PC-9 (cell line): ENCODE results near the gene MARS2.

Experiments used
- EZH2 ChIP-seq: fragments of 200-600 bp; sonication (generic); IDR thresholded peaks from 2 replicates; pipeline ENCODE4 v1.8.0; 2017; ENCODE audit warnings: antibody characterized with exemption, low read depth
- TF ChIP-seq, protein P1 (sequence below): fragments of 200-600 bp; sonication (generic); conservative IDR thresholded peaks from 2 replicates; pipeline ENCODE4 v1.6.1; 2017; ENCODE audit warnings: mixed run types, antibody characterized with exemption, mild to moderate bottlenecking, moderate library complexity

DNA sequence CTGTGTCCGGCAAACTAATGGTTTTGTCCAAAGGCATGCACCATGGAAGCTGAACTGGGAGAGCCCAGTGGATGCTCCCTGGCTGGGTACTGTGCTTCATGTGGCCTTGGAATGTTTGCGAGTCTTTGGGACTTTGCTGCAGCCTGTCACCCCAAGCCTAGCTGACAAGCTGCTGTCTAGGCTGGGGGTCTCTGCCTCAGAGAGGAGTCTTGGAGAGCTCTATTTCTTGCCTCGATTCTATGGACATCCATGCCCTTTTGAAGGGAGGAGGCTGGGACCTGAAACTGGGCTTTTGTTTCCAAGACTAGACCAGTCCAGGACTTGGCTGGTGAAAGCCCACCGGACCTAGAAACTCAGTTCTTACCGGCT, 1.7 kb downstream of the MARS2 start:
- TF ChIP-seq EZH2, result no peak
- TF ChIP-seq, protein P1, sequence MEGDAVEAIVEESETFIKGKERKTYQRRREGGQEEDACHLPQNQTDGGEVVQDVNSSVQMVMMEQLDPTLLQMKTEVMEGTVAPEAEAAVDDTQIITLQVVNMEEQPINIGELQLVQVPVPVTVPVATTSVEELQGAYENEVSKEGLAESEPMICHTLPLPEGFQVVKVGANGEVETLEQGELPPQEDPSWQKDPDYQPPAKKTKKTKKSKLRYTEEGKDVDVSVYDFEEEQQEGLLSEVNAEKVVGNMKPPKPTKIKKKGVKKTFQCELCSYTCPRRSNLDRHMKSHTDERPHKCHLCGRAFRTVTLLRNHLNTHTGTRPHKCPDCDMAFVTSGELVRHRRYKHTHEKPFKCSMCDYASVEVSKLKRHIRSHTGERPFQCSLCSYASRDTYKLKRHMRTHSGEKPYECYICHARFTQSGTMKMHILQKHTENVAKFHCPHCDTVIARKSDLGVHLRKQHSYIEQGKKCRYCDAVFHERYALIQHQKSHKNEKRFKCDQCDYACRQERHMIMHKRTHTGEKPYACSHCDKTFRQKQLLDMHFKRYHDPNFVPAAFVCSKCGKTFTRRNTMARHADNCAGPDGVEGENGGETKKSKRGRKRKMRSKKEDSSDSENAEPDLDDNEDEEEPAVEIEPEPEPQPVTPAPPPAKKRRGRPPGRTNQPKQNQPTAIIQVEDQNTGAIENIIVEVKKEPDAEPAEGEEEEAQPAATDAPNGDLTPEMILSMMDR, result no peak
